GM18502 (cell line): Measurements from ENCODE around the gene FAM53A.

ENCODE experiments used
- ATAC-seq: cut with Tn5 transposase; IDR thresholded peaks from one replicate; pipeline ENCODE4 v1.9.1; 2021; ENCODE audit warnings: mild to moderate bottlenecking; ENCODE audit not compliant: unreplicated experiment, poor library complexity

Gene FAM53A

GRCh38 chr4:1663549-1663948 lies 20.6 kb downstream of the FAM53A start:
- no peak for ATAC-seq

- ATAC-seq, result no peak
These were observed 22.4 kb downstream of the FAM53A start for GRCh38 chr4:1661695-1662094.

- ATAC-seq, result no peak
These were observed 23.0 kb downstream of the FAM53A start for GRCh38 chr4:1660948-1661677.

- ATAC-seq, result no peak
These were observed 24.7 kb downstream of the FAM53A start for GRCh38 chr4:1659104-1660043.

GRCh38 chr4:1658581-1658980 lies 25.5 kb downstream of the FAM53A start:
- ATAC-seq, result no peak

- no peak for ATAC-seq
These were observed 26.0 kb downstream of the FAM53A start for GRCh38 chr4:1658146-1658545.

- no peak for ATAC-seq
These were observed 27.1 kb downstream of the FAM53A start for GRCh38 chr4:1656986-1657385.

- no peak for ATAC-seq
These were observed 28.0 kb downstream of the FAM53A start for GRCh38 chr4:1656132-1656531.

GRCh38 chr4:1655676-1656075 lies 28.4 kb downstream of the FAM53A start:
- no peak for ATAC-seq

GRCh38 chr4:1655081-1655480 lies 29.0 kb downstream of the FAM53A start:
- ATAC-seq, result no peak

GRCh38 chr4:1654216-1654955 lies 29.7 kb downstream of the FAM53A start:
- no peak for ATAC-seq

GRCh38 chr4:1653776-1654175 lies 30.3 kb downstream of the FAM53A start:
- ATAC-seq, result no peak

GRCh38 chr4:1652088-1652487 lies 32.0 kb downstream of the FAM53A start:
- no peak for ATAC-seq

GRCh38 chr4:1651609-1652008 lies 32.5 kb downstream of the FAM53A start:
- ATAC-seq, result no peak

- no peak for ATAC-seq
These were observed 35.2 kb downstream of the FAM53A start for GRCh38 chr4:1648962-1649361.

- no peak for ATAC-seq
These were observed 36.7 kb downstream of the FAM53A start for GRCh38 chr4:1647432-1647831.

GRCh38 chr4:1646690-1647089 lies 37.4 kb downstream of the FAM53A start:
- ATAC-seq, result no peak

GRCh38 chr4:1644891-1645657 lies 39.0 kb downstream of the FAM53A start:
- ATAC-seq, result no peak

GRCh38 chr4:1643971-1644735 lies 40.0 kb downstream of the FAM53A start:
- no peak for ATAC-seq
